Measurements from ENCODE around the gene CABLES1.

GRCh38 chr18:23198217-23198845, 63.0 kb downstream of the CABLES1 start:
- TF ChIP-seq CTCF (IDR thresholded peaks at IDR 0.05) (no peak), POLR2A (IDR thresholded peaks at IDR 0.05) (no peak)
